GM12878 (cell line): ENCODE data around the gene C1orf53. TPM values are rescaled to one million over a fixed set of nuclear protein-coding genes. Genes with fewer than 3 reads are reported as not detected.

Source experiments
- ATAC-seq: fragments of 200-7000 bp; cut with Tn5 transposase; 3 replicates; pipeline ENCODE4 v1.9.1; 2020; ENCODE audit warnings: mild to moderate bottlenecking, moderate library complexity
- BruUV-seq: library from RNA; stranded (reverse); fragments of 400-500 nt; replicated peaks from 2 replicates; lab custom pipeline; 2021; lab: Mats Ljungman, UMichigan
- CTCF ChIA-PET: fragments of 300-600 bp; sonication (Branson Sonifier 250); formaldehyde crosslinking; extraction: SDS; loops from one replicate; lab custom pipeline; 2021; ENCODE audit warnings: inconsistent platforms; lab: Yijun Ruan, JAX
- POLR2A ChIA-PET: fragments of 350-600 bp; formaldehyde crosslinking; extraction: SDS; loops from one replicate; lab custom pipeline; 2021; ENCODE audit warnings: inconsistent platforms; lab: Charles Lee
- RAD21 ChIA-PET: fragments of 300-600 bp; sonication (Branson Sonifier 250); formaldehyde crosslinking; loops from one replicate; lab custom pipeline; 2023; ENCODE audit warnings: antibody characterized with exemption; ENCODE audit not compliant: unreplicated experiment; lab: Charles Lee
- SMC1A ChIA-PET: fragments of 300-600 bp; sonication (Branson Sonifier 250); formaldehyde crosslinking; loops from one replicate; lab custom pipeline; 2023; ENCODE audit not compliant: unreplicated experiment, uncharacterized antibody; lab: Charles Lee
- DNase-seq: peaks from one replicate; pipeline ENCODE4 v3.0.0-alpha.2; 2011; ENCODE audit warnings: low read depth, low spot score
- FAIRE-seq: peaks from 3 replicates; lab custom pipeline; 2011; peaks lifted over from hg19 to GRCh38; lab: Jason Lieb, UNC
- H2AFZ ChIP-seq: 2 replicates; pipeline ENCODE4 v1.6.0; 2011; ENCODE audit warnings: low read depth, low read length, control low read depth; ENCODE audit not compliant: control insufficient read depth
- H3K27ac ChIP-seq: 2 replicates; pipeline ENCODE4 v1.5.1; 2011; ENCODE audit warnings: control low read depth; ENCODE audit not compliant: control insufficient read depth, insufficient read depth
- H3K27me3 ChIP-seq, 2 experiments: replicated peaks in 1 of 2; 2 replicates each; pipeline versions ENCODE4 v1.6.0 to v1.6.1; 2011; ENCODE audit warnings: low read length in 1 of 2; ENCODE audit not compliant: control insufficient read depth in 2 of 2, insufficient read depth in 2 of 2
- H3K36me3 ChIP-seq, 2 experiments: 2 replicates each; pipeline ENCODE4 v1.5.1; 2011; ENCODE audit warnings: low read length in 1 of 2; ENCODE audit not compliant: control insufficient read depth in 2 of 2, insufficient read depth in 2 of 2
- H3K4me1 ChIP-seq: 2 replicates; pipeline ENCODE4 v1.6.1; 2011; ENCODE audit warnings: mild to moderate bottlenecking, low read length, moderate library complexity, mixed read lengths; ENCODE audit not compliant: control insufficient read depth, insufficient read depth
- H3K4me2 ChIP-seq: 2 replicates; pipeline ENCODE4 v1.6.0; 2011; ENCODE audit warnings: control low read depth; ENCODE audit not compliant: control insufficient read depth, insufficient read depth
- H3K4me3 ChIP-seq: fragments of 200-600 bp; sonication (generic); 2 replicates; pipeline ENCODE4 v1.5.1; 2016
- H3K79me2 ChIP-seq: 2 replicates; pipeline ENCODE4 v1.6.0; 2011; ENCODE audit warnings: low read length; ENCODE audit not compliant: control insufficient read depth, insufficient read depth
- H3K9ac ChIP-seq: 2 replicates; pipeline ENCODE4 v1.8.0; 2011; ENCODE audit warnings: low read length, control low read depth, mixed read lengths; ENCODE audit not compliant: control insufficient read depth, insufficient read depth
- H3K9me3 ChIP-seq: replicated peaks from 3 replicates; pipeline ENCODE4 v1.5.1; 2011; ENCODE audit warnings: mild to moderate bottlenecking, low read length; ENCODE audit not compliant: control insufficient read depth, insufficient read depth
- H4K20me1 ChIP-seq: 2 replicates; pipeline ENCODE4 v1.6.0; 2011; ENCODE audit not compliant: control insufficient read depth, insufficient read depth
- EZH2 ChIP-seq: IDR thresholded peaks from 2 replicates; pipeline ENCODE4 v1.6.1; 2012; ENCODE audit warnings: low read depth, mild to moderate bottlenecking, control low read depth, inconsistent platforms, low read length, borderline replicate concordance; ENCODE audit not compliant: control insufficient read depth
- FOXK2 ChIP-seq: fragments of 450-650 bp; IDR thresholded peaks from 2 replicates; pipeline ENCODE4 v1.6.1; 2017; ENCODE audit warnings: mild to moderate bottlenecking, moderate library complexity
- FOXM1 ChIP-seq: IDR thresholded peaks from 2 replicates; pipeline ENCODE4 v1.6.1; 2012; ENCODE audit warnings: low read depth, mild to moderate bottlenecking, inconsistent platforms, low read length, moderate library complexity
- HDGF ChIP-seq: fragments of 450-650 bp; IDR thresholded peaks from 2 replicates; pipeline ENCODE4 v1.6.1; 2016; ENCODE audit warnings: antibody characterized with exemption
- MYC ChIP-seq: IDR thresholded peaks from 2 replicates; pipeline ENCODE4 v1.6.1; 2011; ENCODE audit warnings: mild to moderate bottlenecking, low read length, moderate library complexity, inconsistent platforms; ENCODE audit not compliant: insufficient read depth, insufficient replicate concordance, insufficient read length, severe bottlenecking
- NFYB ChIP-seq: IDR thresholded peaks from 2 replicates; pipeline ENCODE4 v1.6.1; 2011; ENCODE audit warnings: low read depth, mild to moderate bottlenecking, low read length, improper control_type of control experiment, moderate library complexity; ENCODE audit not compliant: insufficient read depth
- NR2C1 ChIP-seq: fragments of 450-650 bp; IDR thresholded peaks from 2 replicates; pipeline ENCODE4 v1.6.1; 2017; ENCODE audit warnings: antibody characterized with exemption, mild to moderate bottlenecking, moderate library complexity
- POLR2AphosphoS5 ChIP-seq: IDR thresholded peaks from 2 replicates; pipeline ENCODE4 v1.6.1; 2011; ENCODE audit warnings: mild to moderate bottlenecking, low read length, inconsistent platforms
- TBL1XR1 ChIP-seq: IDR thresholded peaks from 2 replicates; pipeline ENCODE4 v1.6.1; 2012; ENCODE audit warnings: low read depth, low read length, improper control_type of control experiment
- TCF7 ChIP-seq: IDR thresholded peaks from 2 replicates; pipeline ENCODE4 v1.6.1; 2014; ENCODE audit warnings: antibody characterized with exemption, borderline replicate concordance
- YBX1 ChIP-seq: fragments of 450-650 bp; IDR thresholded peaks from 2 replicates; pipeline ENCODE4 v1.6.1; 2016; ENCODE audit warnings: antibody characterized with exemption
- ZNF687 ChIP-seq: fragments of 450-650 bp; IDR thresholded peaks from 2 replicates; pipeline ENCODE4 v1.6.1; 2017; ENCODE audit warnings: mild to moderate bottlenecking, moderate library complexity
- ZSCAN29 ChIP-seq: fragments of 450-650 bp; IDR thresholded peaks from 2 replicates; pipeline ENCODE4 v1.6.1; 2017; ENCODE audit warnings: mild to moderate bottlenecking, moderate library complexity
- WGBS: methylation state at CpG from one replicate; pipeline ENCODE4 v1.1.6; 2016; ENCODE audit warnings: low lambda C conversion rate; ENCODE audit not compliant: insufficient replicate concordance, insufficient coverage; ENCODE audit errors: missing lambda C conversion rate; 5-methylcytosine and 5-hydroxymethylcytosine counted together
- in situ Hi-C: fragments of 300-500 bp; cut with MboI; formaldehyde crosslinking; loops from 9 replicates; pipeline ENCODE4 v1.14.3; 2018; ENCODE audit warnings: mixed read lengths
- intact Hi-C: fragments of 100-400 bp; cut with micrococcal nuclease; formaldehyde crosslinking; loops from one replicate; pipeline ENCODE4 v1.14.2; 2022; ENCODE audit not compliant: unreplicated experiment
- polyA plus RNA-seq, 11 experiments: library from polyadenylated mRNA; depleted of rRNA in 4 of 11; unstranded in 6 of 11; stranded (reverse) in 5 of 11; fragments of >200 nt; fragmentation: Nextera tagmentation in 4 of 11; fragmentation: Illumina TruSeq in 1 of 11; extraction: Ambion mirVana in 4 of 11; extraction: Trizol in 1 of 11; gene quantifications; 1 replicate in 1 of 11; 2 replicates in 10 of 11; pipeline versions ENCODE4 v1.2.1 to v1.2.3, GENCODE V29; 2011 to 2016; ENCODE audit warnings: inconsistent platforms in 2 of 11, missing spikeins in 2 of 11, low read depth in 1 of 11
- total RNA-seq, 4 experiments: library from RNA; depleted of rRNA in 3 of 4; stranded (reverse); fragments of >200 nt in 3 of 4; fragmentation: Illumina TruSeq in 1 of 4; extraction: Trizol in 1 of 4; gene quantifications; 2 replicates each; pipeline versions ENCODE4 v1.2.1 to v1.2.3, GENCODE V29; 2013 to 2021

Gene C1orf53
- total and polyA plus RNA-seq, 10 of the 15 experiments (the other 5 are each of a cell fraction or from before 2014, with no cell fraction given) = 0.31 to 5.4 (median 0.59) TPM

- Histone ChIP-seq H2AFZ (no peak overlapping the region), H3K4me2 (no peak overlapping the region), H3K27me3 (peaks cover 36 to 65% of the 10 kb centered on the region in 2 experiments), H3K9me3 (no peaks in the 10 kb centered on the region), H3K79me2 (no peaks in the 10 kb centered on the region), H3K4me3 (no peak overlapping the region), H3K4me1 (no peaks in the 10 kb centered on the region), H3K27ac (no peak overlapping the region), H4K20me1 (no peaks in the 10 kb centered on the region; the same call in 1 of the 2 replicates), H3K9ac (no peak overlapping the region), H3K36me3 (no peaks in the 10 kb centered on the region)
- no TSS peak for BruUV-seq
- TF ChIP-seq ZSCAN29 = no peak
- TF ChIP-seq EZH2 = 0 out of 2 replicates have a peak, but pooled peaks have one; percentile 41
- ChIA-PET SMC1A (no interaction called here), CTCF (interaction anchor here (0.6 to 2.9 kb wide), 7 partner anchors 10 to 393 kb away, joined by 3 to 11 read pairs (median 6); no protein-coding TSS in a partner anchor), RAD21 (no interaction called here), POLR2A (no interaction called here)
- WGBS = 2% methylated on average over 5 of the region's 5 CpGs
- ATAC-seq (no peak), FAIRE-seq (no peak), DNase-seq (no peak)
- intact Hi-C loops (no loop called here), in situ Hi-C loops (loop anchor here (25.0 kb wide), 1 partner anchor 773 kb away; no protein-coding TSS in a partner anchor)
Measured at GRCh38 chr1:197914510-197914909, 12.1 kb downstream of the C1orf53 start.

GRCh38 chr1:197915260-197915861, 12.9 kb downstream of the C1orf53 start:
- POLR2A ChIA-PET = no interaction called here
- TF ChIP-seq TCF7 (no peak), FOXK2 (no peak), NFYB (no peak), TBL1XR1 (no peak), YBX1 (no peak), POLR2AphosphoS5 (no peak), HDGF (no peak), NR2C1 (no peak), ZNF687 (no peak), FOXM1 (no peak), MYC (no peak)
- TF ChIP-seq, all 136 proteins: peak for 0
- ATAC-seq (no peak), FAIRE-seq (no peak), DNase-seq (no peak)
- H3K9me3 ChIP-seq = no peaks in the 10 kb centered on the region
- no peaks in the 10 kb centered on the region; the same call in 1 of the 2 replicates for H4K20me1 ChIP-seq
- no peak overlapping the region for H3K4me3 ChIP-seq
- SMC1A ChIA-PET = no interaction called here
- no peaks in the 10 kb centered on the region for H3K36me3 ChIP-seq
- CTCF ChIA-PET = interaction anchor here (0.7 to 2.9 kb wide), 5 partner anchors 9 to 300 kb away, joined by 3 to 11 read pairs (median 7); no protein-coding TSS in a partner anchor
- H3K4me1 ChIP-seq = no peaks in the 10 kb centered on the region
- H2AFZ ChIP-seq = no peak overlapping the region
- peaks cover 32 to 62% of the 10 kb centered on the region in 2 experiments for H3K27me3 ChIP-seq
- no peaks in the 10 kb centered on the region for H3K79me2 ChIP-seq
- H3K4me2 ChIP-seq = no peak overlapping the region
- 0% methylated on average over 7 of the region's 7 CpGs for WGBS
- RAD21 ChIA-PET = no interaction called here
- H3K9ac ChIP-seq = no peak overlapping the region
- H3K27ac ChIP-seq = no peak overlapping the region
- intact Hi-C loops = loop anchor here (1.0 kb wide), 1 partner anchor 12 kb away; no protein-coding TSS in a partner anchor
- no TSS peak for BruUV-seq
- in situ Hi-C loops = loop anchor here (25.0 kb wide), 1 partner anchor 772 kb away; no protein-coding TSS in a partner anchor
